Measurements from ENCODE around the gene MICA. TPM values are rescaled to one million over a fixed set of nuclear protein-coding genes. Genes with fewer than 3 reads are reported as not detected.

MICA gene
- total and polyA plus RNA-seq, 9 of the 15 experiments (the other 6 are each of a cell fraction or from before 2014, with no cell fraction given) = 11.8 to 24.6 (median 16.7) TPM

GRCh38 chr6:31400467-31401289 is 2.7 kb upstream of the MICA start (continued):
- TF ChIP-seq ZNF398 (CRISPR knock-in tag; IDR thresholded peaks at IDR 0.05) (no peak), ZNF655 (CRISPR knock-in tag; IDR thresholded peaks at IDR 0.05) (no peak), ELF2 (CRISPR knock-in tag; IDR thresholded peaks at IDR 0.05) (no peak), PHTF2 (CRISPR knock-in tag; IDR thresholded peaks at IDR 0.05) (no peak), GATAD2B (IDR thresholded peaks at IDR 0.05; ENCODE audit: borderline replicate concordance) (no peak), CBX5 (IDR thresholded peaks at IDR 0.05; ENCODE audit: borderline replicate concordance, low read depth) (no peak), USF2 (CRISPR knock-in tag; IDR thresholded peaks at IDR 0.05) (no peak), TBP (optimal IDR thresholded peaks at IDR 0.05; ENCODE audit: low read depth, low read length) (peak; percentile 46), KAT8 (IDR thresholded peaks at IDR 0.05; ENCODE audit: low read depth) (no peak), BCLAF1 (IDR thresholded peaks at IDR 0.05; ENCODE audit: borderline replicate concordance in 1 of 2, control insufficient read depth in 1 of 2, low read depth in 2 of 2, low read length in 1 of 2) (no peak), ETV6 (IDR thresholded peaks at IDR 0.05; ENCODE audit: borderline replicate concordance in 1 of 2, low read depth in 2 of 2, low read length in 1 of 2) (0 out of 4 replicates have a peak, but pooled peaks of 1 of the 2 experiments have one; percentile 10), ETV6 (CRISPR knock-in tag; IDR thresholded peaks at IDR 0.05; ENCODE audit: borderline replicate concordance) (no peak), ZBTB9 (CRISPR knock-in tag; IDR thresholded peaks at IDR 0.05) (no peak), PRDM10 (IDR thresholded peaks at IDR 0.05; ENCODE audit: partially characterized antibody) (no peak)
